ENCODE results near the gene SLC25A22.

SLC25A22 gene

GRCh38 chr11:798093-798713, at the start of gene SLC25A22:
Gene SLC25A22, minus strand, starts transcription at chr11:798281. Its CDS starts 3,275 bp downstream, at chr11:795006.
- peak; percentile 90 for DNase-seq

DNA sequence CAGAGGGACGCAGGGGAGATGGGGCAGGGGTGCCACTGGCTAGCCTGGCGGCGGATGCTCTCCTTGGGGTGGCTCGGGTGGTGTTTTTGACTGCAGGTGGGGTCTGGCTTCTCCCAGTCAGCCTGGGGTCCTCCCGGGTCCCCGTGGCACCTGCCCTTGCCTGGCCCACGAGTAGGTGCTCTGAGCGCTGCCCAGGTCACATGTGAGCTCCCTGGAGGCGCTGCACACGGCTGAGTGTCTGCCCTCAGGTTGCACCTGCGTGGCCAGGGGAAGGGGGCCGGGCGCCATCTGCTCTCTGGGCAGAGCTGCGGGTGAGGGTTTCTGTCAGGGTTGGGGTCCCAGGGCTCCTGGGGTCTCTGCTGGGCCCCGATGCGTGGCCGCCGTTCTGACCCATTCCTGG, 49.8 kb upstream of the SLC25A22 start:
- DNase-seq = no peak

GRCh38 chr11:846496-847098, 48.5 kb upstream of the SLC25A22 start:
- DNase-seq = no peak

GRCh38 chr11:845872-846495, 47.9 kb upstream of the SLC25A22 start:
- no peak for DNase-seq

- peak; percentile 96 for DNase-seq
Measured at GRCh38 chr11:844693-845644, 46.9 kb upstream of the SLC25A22 start.

GRCh38 chr11:843818-844692, 46.0 kb upstream of the SLC25A22 start:
- DNase-seq = peak; percentile 87

DNA sequence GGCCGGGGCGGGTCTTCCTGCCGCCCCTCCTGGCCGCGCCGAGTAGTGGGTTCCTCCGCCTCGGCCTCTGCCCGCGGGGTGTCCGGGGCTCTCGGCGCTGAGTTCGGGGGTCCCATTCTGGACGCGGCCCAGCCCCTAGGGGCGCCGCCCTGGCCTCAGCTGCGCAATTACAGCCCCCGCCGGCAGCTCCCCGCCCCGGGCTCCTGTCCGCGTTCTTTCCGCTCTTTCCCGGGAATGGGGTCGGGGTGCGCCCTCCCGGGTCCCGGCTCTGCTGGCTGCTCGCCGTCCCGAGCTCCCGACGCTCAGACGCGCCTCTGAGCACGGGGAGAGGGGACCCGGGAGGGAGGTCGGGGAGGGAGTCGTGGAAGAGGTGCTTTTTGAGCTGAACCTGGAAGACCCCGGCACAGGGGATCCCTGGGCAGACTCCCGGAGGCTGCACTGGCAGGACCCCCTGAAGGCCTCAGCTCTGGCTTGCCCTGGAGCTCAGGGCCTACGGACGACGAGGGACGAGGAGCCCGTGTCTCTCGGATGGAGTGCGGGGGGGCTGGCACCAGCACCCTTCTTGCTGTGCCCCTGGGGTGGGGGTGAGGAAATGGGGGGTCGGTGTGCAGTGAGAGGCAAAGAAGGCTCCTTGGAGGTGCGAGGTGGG, 45.1 kb upstream of the SLC25A22 start:
- no peak for DNase-seq

- peak; percentile 93 for DNase-seq
Measured at GRCh38 chr11:842370-843002, 44.4 kb upstream of the SLC25A22 start, which contains the start of the genes POLR2L and TSPAN4. Gene POLR2L, minus strand, starts transcription at chr11:842529. Its CDS starts 21 bp downstream, at chr11:842508. Gene TSPAN4, plus strand, starts transcription at chr11:842852. Its CDS starts 7,453 bp downstream, at chr11:850305.

- no peak for DNase-seq
Measured at GRCh38 chr11:841981-842369, 43.9 kb upstream of the SLC25A22 start.

- DNase-seq = no peak
Measured at GRCh38 chr11:839875-840617, 42.0 kb upstream of the SLC25A22 start.

DNA sequence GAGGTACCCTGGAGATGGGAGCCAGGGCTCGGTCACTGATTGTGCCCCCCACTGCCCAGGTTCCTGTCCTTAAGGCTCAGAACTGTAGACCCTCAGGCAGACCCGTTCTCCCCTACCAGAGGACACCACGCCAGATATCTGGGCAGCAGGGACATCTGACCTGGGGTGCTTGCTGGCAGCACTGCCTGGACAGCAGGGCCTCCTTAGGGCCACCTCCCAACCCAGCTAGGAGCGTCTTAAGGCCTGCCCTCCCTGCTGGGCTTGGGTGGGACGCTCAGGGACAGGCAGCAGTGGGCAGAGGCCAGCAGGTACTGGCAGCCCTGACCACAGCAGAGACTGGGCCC, 41.2 kb upstream of the SLC25A22 start:
- DNase-seq = no peak

- DNase-seq = no peak
Measured at GRCh38 chr11:838441-839279, 40.6 kb upstream of the SLC25A22 start.

DNA sequence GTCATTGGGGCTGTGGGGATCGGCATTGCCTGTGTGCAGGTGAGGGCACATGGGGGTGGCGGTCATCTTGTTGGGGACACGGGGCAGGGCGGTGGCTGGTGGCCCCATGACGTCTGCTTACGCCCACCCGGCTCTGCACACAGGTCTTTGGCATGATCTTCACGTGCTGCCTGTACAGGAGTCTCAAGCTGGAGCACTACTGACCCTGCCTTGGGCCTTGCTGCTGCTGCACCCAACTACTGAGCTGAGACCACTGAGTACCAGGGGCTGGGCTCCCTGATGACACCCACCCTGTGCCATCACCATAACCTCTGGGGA, 39.9 kb upstream of the SLC25A22 start:
- DNase-seq = no peak

DNA sequence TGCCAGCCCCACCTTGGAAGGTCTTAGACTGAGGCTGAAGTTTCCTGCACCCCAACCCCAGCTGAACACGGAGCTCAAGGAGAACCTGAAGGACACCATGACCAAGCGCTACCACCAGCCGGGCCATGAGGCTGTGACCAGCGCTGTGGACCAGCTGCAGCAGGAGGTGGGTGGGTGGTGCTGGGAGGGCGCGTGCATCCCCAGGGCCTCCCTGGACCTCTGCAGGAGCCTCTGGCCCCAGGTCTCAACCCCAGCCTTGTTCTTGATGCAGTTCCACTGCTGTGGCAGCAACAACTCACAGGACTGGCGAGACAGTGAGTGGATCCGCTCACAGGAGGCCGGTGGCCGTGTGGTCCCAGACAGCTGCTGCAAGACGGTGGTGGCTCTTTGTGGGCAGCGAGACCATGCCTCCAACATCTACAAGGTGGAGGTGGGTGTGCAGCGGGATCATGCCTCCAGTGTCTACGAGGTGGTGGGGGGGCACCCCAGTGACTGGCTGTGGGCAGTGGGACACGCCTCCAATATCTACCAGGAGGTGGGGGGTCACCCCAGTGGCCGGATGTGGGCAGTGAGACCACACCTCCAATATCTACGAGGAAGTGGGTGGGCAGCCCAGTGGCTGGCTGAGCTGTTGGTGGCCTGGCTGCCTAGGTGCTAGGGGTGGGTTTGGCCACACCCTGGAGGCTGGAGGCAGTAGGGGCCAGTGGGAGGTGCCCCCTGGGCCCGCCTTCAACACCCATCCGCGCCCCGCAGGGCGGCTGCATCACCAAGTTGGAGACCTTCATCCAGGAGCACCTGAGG, 39.3 kb upstream of the SLC25A22 start:
- DNase-seq = no peak

DNA sequence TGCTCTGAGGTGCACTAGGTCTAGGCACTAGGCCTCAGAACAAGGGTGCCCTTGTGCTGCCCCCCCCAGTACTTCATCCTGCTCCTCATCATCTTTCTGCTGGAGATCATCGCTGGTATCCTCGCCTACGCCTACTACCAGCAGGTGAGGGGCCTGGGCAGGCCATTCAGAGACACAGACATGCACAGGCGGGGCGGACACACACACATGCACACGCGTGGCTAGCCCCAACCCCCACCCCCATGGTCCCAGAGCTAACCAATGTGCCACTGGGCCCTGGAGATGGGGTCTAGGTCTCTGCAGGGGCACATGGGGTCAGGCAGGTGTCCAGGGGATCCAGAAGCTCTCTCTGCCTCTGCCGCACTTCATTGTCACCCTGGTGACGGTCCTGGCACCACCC, 38.6 kb upstream of the SLC25A22 start:
- no peak for DNase-seq

DNA sequence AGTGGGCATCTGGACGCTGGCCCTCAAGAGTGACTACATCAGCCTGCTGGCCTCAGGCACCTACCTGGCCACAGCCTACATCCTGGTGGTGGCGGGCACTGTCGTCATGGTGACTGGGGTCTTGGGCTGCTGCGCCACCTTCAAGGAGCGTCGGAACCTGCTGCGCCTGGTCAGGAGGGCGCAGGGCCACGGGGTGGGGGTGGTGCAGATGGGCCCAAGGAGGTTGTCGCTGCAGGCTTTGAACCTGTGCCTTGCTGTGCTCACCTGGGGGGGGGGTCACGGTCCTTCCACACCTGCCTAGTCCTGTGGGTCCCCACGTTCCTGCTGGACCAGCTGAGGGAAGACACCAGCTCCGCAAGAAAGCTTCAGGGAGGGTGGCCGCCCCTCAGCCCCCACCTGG, 38.2 kb upstream of the SLC25A22 start:
- no peak for DNase-seq

GRCh38 chr11:834371-835316, 36.6 kb upstream of the SLC25A22 start:
- no peak for DNase-seq
